T-helper 1 cell treated with Interleukin-12 subunit alpha and Interleukin-12 subunit beta and Interleukin-4 antibody, amounts not matched to agents 30 μg/mL and 1 μg/mL, for 36 hours (primary cell): ENCODE data around the gene CLN6.

Source experiments
- H3K27ac Mint-ChIP-seq: one replicate; pipeline ENCODE4 v1.8.0; 2021; ENCODE audit warnings: mild to moderate bottlenecking, mixed read lengths
- H3K27me3 Mint-ChIP-seq: one replicate; pipeline ENCODE4 v1.8.0; 2021; ENCODE audit warnings: low read depth, mixed read lengths
- H3K36me3 Mint-ChIP-seq: one replicate; pipeline ENCODE4 v1.8.0; 2021; ENCODE audit warnings: low read depth, mixed read lengths
- H3K4me1 Mint-ChIP-seq: one replicate; pipeline ENCODE4 v1.8.0; 2021; ENCODE audit warnings: low read depth, mixed read lengths
- H3K4me3 Mint-ChIP-seq: one replicate; pipeline ENCODE4 v1.8.0; 2021; ENCODE audit warnings: mild to moderate bottlenecking, moderate library complexity, mixed read lengths
- H3K9me3 Mint-ChIP-seq: one replicate; pipeline ENCODE4 v1.8.0; 2021; ENCODE audit warnings: mixed read lengths

CLN6 gene

DNA sequence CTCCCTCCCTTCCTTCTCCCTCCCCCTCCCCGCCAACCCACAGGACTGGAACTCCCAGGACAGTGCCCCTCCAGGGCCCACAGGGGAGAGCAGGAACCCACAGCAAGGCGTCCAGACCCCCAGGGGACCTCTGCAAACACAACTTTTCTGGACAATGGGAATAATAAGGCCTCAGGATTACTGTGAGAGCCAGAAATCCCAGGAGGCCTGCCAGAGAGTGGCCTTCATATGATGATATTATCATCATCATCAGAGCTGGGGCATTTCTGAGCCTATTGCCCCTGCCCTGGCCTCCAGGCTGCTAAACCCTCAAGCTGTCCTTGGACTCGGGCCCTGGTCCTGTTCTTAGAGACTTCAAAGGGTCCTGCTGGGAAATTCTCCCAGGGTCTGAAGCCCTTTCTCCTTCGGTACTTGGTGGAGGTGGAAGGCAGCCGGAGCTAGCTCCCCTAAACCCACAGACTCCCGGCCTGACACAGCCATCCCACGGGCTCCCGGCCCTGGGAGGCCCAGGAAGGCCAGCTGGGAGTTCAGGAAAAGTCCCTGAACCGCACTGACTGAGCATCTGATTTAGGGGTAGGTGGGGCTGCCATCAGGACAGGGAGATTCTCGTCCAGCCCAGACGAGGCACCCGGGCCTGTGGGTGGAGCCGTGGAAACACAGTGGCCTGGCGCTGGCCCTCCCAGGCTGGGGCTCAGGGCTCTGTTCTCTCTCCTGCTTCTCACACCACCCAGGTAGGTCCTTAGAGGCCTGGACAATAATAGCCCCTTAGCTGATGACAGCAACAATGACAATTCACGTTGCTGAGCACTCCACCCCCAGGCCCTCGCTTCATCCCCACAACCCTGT lies 29.3 kb downstream of the CLN6 start:
- H3K36me3 Mint-ChIP-seq = peaks cover 7% of the 10 kb centered on the region
- H3K27me3 Mint-ChIP-seq = no peaks in the 10 kb centered on the region
- no peak overlapping the region for H3K4me3 Mint-ChIP-seq
- H3K9me3 Mint-ChIP-seq = no peaks in the 10 kb centered on the region
- peaks cover 21% of the 10 kb centered on the region for H3K4me1 Mint-ChIP-seq
- H3K27ac Mint-ChIP-seq = no peak overlapping the region

DNA sequence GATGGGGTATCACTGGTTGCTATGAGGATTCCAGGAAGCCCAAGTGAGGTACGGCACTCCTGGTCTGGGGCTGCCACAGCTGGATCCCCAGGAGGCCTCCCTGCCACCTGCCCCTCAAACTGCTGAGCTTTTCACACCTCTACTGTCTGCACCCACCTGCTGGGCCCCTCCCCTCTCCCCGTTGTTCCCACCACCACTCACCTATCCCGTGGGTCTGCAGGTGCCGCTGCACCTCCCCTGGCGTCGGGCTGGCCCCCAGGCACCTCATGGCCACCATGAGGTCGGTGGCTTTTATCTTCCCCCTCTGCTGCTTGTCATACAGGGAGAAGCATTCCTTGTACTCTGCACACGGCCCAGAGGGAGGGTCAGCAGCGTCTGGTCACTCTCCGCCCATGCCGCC lies 30.2 kb downstream of the CLN6 start:
- Mint-ChIP-seq H3K4me1 (peaks cover 17% of the 10 kb centered on the region), H3K9me3 (no peaks in the 10 kb centered on the region), H3K27ac (no peak overlapping the region), H3K36me3 (peaks cover 9% of the 10 kb centered on the region), H3K27me3 (no peaks in the 10 kb centered on the region), H3K4me3 (no peak overlapping the region)

GRCh38 chr15:68197661-68198437 lies 31.7 kb downstream of the CLN6 start:
- Mint-ChIP-seq H3K9me3 (no peaks in the 10 kb centered on the region), H3K36me3 (peaks cover 19% of the 10 kb centered on the region), H3K4me3 (no peak overlapping the region), H3K27me3 (no peaks in the 10 kb centered on the region), H3K27ac (no peak overlapping the region), H3K4me1 (peaks cover 12% of the 10 kb centered on the region)

- Mint-ChIP-seq H3K4me1 (peaks cover 8% of the 10 kb centered on the region), H3K27ac (no peak overlapping the region), H3K9me3 (no peaks in the 10 kb centered on the region), H3K36me3 (peaks cover 23% of the 10 kb centered on the region), H3K4me3 (no peak overlapping the region), H3K27me3 (no peaks in the 10 kb centered on the region)
Measured at GRCh38 chr15:68197170-68197492, 32.4 kb downstream of the CLN6 start.

- H3K9me3 Mint-ChIP-seq = no peaks in the 10 kb centered on the region
- H3K27me3 Mint-ChIP-seq = no peaks in the 10 kb centered on the region
- peaks cover 2% of the 10 kb centered on the region for H3K4me1 Mint-ChIP-seq
- H3K27ac Mint-ChIP-seq = no peak overlapping the region
- peaks cover 24% of the 10 kb centered on the region for H3K36me3 Mint-ChIP-seq
- H3K4me3 Mint-ChIP-seq = no peak overlapping the region
Measured at GRCh38 chr15:68196445-68197169, 32.9 kb downstream of the CLN6 start.

GRCh38 chr15:68195336-68196112 lies 34.0 kb downstream of the CLN6 start:
- Mint-ChIP-seq H3K4me1 (no peaks in the 10 kb centered on the region), H3K27me3 (no peaks in the 10 kb centered on the region), H3K27ac (no peak overlapping the region), H3K36me3 (peaks cover 24% of the 10 kb centered on the region), H3K9me3 (no peaks in the 10 kb centered on the region), H3K4me3 (no peak overlapping the region)

DNA sequence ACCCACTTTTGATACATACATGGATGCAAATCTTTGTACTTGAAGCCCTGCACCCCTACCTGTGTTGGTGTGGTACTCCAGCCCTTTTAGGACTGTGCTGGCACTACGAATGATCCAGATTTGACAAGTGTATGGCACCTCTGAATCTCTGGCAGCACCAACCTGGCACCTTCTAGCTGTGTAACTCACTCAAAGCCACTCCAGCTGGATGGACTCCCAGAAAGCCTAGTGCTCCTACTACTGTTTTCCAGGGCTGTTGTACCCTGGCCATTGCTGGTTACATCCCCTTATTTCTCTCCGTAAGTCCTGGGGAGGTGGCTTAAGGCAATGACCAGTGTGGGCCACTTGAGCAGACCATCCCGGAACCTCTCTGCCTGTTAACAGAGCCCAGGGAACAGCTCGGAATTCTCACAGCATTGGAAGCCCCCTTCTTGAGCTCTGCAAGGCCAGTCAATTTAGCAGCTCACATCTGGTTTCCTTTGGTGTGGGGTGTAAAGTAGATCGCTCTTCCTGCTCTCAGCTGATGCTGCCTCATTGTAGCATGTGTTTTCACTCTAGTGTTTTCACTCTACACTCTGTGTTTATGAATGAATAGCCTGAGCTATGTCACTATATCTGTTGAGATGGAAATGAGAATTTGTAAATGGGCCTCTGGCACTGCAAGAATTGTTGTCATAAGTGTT lies 36.6 kb downstream of the CLN6 start:
- H3K4me1 Mint-ChIP-seq = no peaks in the 10 kb centered on the region
- H3K36me3 Mint-ChIP-seq = peaks cover 40% of the 10 kb centered on the region
- H3K9me3 Mint-ChIP-seq = no peaks in the 10 kb centered on the region
- no peaks in the 10 kb centered on the region for H3K27me3 Mint-ChIP-seq
- H3K27ac Mint-ChIP-seq = no peak overlapping the region
- H3K4me3 Mint-ChIP-seq = no peak overlapping the region

- peaks cover 43% of the 10 kb centered on the region for H3K36me3 Mint-ChIP-seq
- H3K27ac Mint-ChIP-seq = no peak overlapping the region
- peaks cover 3% of the 10 kb centered on the region for H3K4me1 Mint-ChIP-seq
- H3K4me3 Mint-ChIP-seq = no peak overlapping the region
- no peaks in the 10 kb centered on the region for H3K27me3 Mint-ChIP-seq
- no peaks in the 10 kb centered on the region for H3K9me3 Mint-ChIP-seq
Measured at GRCh38 chr15:68192117-68192516, 37.4 kb downstream of the CLN6 start.

- H3K4me1 Mint-ChIP-seq = peaks cover 3% of the 10 kb centered on the region
- no peaks in the 10 kb centered on the region for H3K27me3 Mint-ChIP-seq
- no peak overlapping the region for H3K4me3 Mint-ChIP-seq
- no peak overlapping the region for H3K27ac Mint-ChIP-seq
- no peaks in the 10 kb centered on the region for H3K9me3 Mint-ChIP-seq
- H3K36me3 Mint-ChIP-seq = peaks cover 42% of the 10 kb centered on the region
Measured at GRCh38 chr15:68191555-68191954, 38.0 kb downstream of the CLN6 start.

DNA sequence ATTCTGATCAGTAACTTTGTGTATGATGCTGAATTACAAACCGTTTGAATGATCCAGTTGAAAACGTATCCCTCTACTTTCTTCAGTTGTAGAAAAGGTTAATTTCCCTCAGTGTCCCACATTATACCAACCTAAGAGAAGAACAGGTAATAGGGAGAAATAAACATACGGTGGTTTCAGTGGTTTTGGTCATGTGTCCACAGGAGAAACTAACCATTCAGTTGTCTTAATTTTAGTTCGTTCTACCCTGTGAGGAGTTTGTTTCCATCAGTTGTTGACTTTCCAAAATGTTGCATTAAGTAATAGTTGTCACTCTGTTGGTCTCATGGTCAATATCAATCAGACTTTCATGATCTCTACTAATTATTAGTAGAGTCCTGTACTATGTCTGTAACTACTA lies 39.5 kb downstream of the CLN6 start:
- Mint-ChIP-seq H3K4me3 (no peak overlapping the region), H3K36me3 (peaks cover 46% of the 10 kb centered on the region), H3K4me1 (peaks cover 3% of the 10 kb centered on the region), H3K27me3 (no peaks in the 10 kb centered on the region), H3K27ac (no peak overlapping the region), H3K9me3 (no peaks in the 10 kb centered on the region)

DNA sequence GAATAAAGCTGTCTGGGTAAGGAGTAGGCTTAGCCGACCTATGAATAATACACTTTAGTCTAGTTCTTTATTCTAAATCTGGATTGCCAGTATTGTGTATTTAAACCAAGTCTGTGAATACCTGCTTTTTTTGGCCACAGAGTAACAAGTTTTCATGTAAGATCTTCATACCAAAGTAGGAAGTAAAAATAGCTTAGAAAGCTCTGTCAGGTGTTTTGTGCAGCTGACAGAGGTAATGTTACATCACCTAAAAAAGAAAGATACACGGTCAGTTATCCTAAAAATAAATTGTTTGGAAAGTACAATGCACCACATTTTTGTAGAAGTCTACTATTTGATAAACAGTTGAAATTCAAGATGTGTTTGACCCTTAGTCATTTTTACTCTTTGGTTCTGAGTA lies 40.9 kb downstream of the CLN6 start:
- H3K36me3 Mint-ChIP-seq = peaks cover 49% of the 10 kb centered on the region
- H3K9me3 Mint-ChIP-seq = no peaks in the 10 kb centered on the region
- H3K27ac Mint-ChIP-seq = no peak overlapping the region
- H3K4me1 Mint-ChIP-seq = peaks cover 3% of the 10 kb centered on the region
- no peak overlapping the region for H3K4me3 Mint-ChIP-seq
- H3K27me3 Mint-ChIP-seq = no peaks in the 10 kb centered on the region

DNA sequence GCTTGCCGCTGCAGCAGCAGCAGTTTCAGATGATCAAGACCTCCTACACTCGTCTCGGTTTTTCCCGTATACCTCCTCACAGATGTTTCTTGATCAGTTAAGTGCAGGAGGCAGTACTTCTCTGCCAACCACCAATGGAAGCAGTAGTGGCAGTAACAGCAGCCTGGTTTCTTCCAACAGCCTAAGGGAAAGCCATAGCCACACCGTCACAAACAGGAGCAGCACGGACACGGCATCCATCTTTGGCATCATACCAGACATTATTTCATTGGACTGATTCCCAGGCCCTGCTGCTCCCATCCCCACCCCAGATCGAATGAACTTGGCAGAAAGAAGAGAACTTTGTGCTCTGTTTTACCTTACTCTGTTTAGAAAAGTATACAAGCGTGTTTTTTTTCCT lies 42.0 kb downstream of the CLN6 start:
- no peaks in the 10 kb centered on the region for H3K27me3 Mint-ChIP-seq
- no peaks in the 10 kb centered on the region for H3K9me3 Mint-ChIP-seq
- peaks cover 51% of the 10 kb centered on the region for H3K36me3 Mint-ChIP-seq
- H3K4me1 Mint-ChIP-seq = peaks cover 5% of the 10 kb centered on the region
- H3K4me3 Mint-ChIP-seq = no peak overlapping the region
- no peak overlapping the region for H3K27ac Mint-ChIP-seq

DNA sequence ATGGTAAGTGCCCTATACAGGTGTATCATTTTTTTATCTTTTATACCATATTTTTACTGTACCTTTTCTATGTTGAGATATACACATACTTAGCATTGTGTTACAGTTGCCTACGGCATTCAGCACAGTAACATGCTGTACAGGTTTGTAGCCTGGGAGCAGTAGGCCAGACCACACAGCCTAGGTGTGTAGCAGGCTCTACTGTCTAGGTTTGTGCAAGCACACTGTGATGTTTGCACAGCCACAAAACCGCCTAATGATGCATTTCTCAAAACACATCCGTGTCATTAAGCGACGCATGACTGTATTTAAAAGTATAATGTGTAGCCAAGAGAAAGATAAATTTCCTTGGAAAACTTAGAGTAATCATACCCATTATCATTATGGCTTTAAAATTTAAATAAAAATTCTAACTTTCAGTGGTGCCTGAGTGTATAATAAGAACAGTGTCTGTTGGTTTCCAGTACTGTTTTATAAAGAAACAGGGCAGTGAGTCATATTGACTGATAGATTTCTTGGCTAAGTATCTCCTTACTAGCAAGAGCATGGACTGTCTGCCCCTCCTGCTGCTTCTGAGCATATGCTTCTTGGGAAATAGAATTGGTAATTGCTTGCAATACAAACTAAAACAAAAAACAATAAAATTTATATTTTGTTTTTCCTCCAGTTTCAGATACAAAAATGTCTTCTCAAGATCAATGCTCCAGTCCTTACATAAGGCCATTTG lies 42.7 kb downstream of the CLN6 start:
- no peaks in the 10 kb centered on the region for H3K27me3 Mint-ChIP-seq
- H3K27ac Mint-ChIP-seq = no peak overlapping the region
- H3K4me1 Mint-ChIP-seq = peaks cover 5% of the 10 kb centered on the region
- no peaks in the 10 kb centered on the region for H3K9me3 Mint-ChIP-seq
- H3K36me3 Mint-ChIP-seq = peaks cover 46% of the 10 kb centered on the region
- no peak overlapping the region for H3K4me3 Mint-ChIP-seq
